PC-3 (cell line): ENCODE measurements around the gene RABGGTB.

Experiments
- CTCF ChIP-seq: fragments of 300-600 bp; sonication (generic); conservative IDR thresholded peaks from 2 replicates; pipeline ENCODE4 v1.5.1; 2017; ENCODE audit warnings: antibody characterized with exemption, low read depth, mild to moderate bottlenecking, low read length
- EZH2 ChIP-seq: fragments of 300-600 bp; sonication (generic); IDR thresholded peaks from one replicate; pipeline ENCODE4 v1.6.1; 2017; ENCODE audit warnings: antibody characterized with exemption, mild to moderate bottlenecking, low read length; ENCODE audit not compliant: unreplicated experiment
- EZH2phosphoT487 ChIP-seq: fragments of 300-600 bp; sonication (generic); IDR thresholded peaks from 2 replicates; pipeline ENCODE4 v1.6.1; 2018; ENCODE audit warnings: mild to moderate bottlenecking, antibody characterized with exemption, low read length, borderline replicate concordance

- TF ChIP-seq EZH2phosphoT487: no peak
- TF ChIP-seq CTCF: no peak
- TF ChIP-seq EZH2: no peak
Measured at GRCh38 chr1:75786901-75787493, 941 bp downstream of the RABGGTB start.
